Lung (tissue), 12 donors: ENCODE results near the gene NRIP3. TPM values are rescaled to one million over a fixed set of nuclear protein-coding genes. Genes with fewer than 3 reads are reported as not detected.

Source experiments
- ATAC-seq: fragments of 200-7000 bp; cut with Tn5 transposase; one replicate; pipeline ENCODE4 v1.9.1; 2020; ENCODE audit warnings: moderate number of reproducible peaks; ENCODE audit not compliant: insufficient read depth, low FRiP score
- DNase-seq, 3 donors: peaks; one replicate each; pipeline ENCODE4 v3.0.0-alpha.2; 2013 to 2017
- H3K27ac ChIP-seq, 2 donors: one replicate each; pipeline ENCODE4 v1.5.1; 2013; ENCODE audit warnings: mild to moderate bottlenecking in 2 of 2, moderate library complexity in 2 of 2, control low read depth in 1 of 2, inconsistent platforms in 1 of 2, low read depth in 1 of 2, low read length in 1 of 2
- H3K27me3 ChIP-seq, 3 donors: one replicate each; pipeline ENCODE4 v1.5.1; 2013; ENCODE audit warnings: low read length in 2 of 3; ENCODE audit not compliant: control insufficient read depth in 3 of 3, insufficient read depth in 3 of 3
- H3K36me3 ChIP-seq, 4 donors: one replicate each; pipeline ENCODE4 v1.5.1; 2013; ENCODE audit warnings: low read length in 4 of 4, mild to moderate bottlenecking in 1 of 4, moderate library complexity in 1 of 4; ENCODE audit not compliant: control insufficient read depth in 4 of 4, insufficient read depth in 4 of 4
- H3K4me1 ChIP-seq, 5 donors: one replicate each; pipeline ENCODE4 v1.5.1; 2013; ENCODE audit warnings: low read length in 5 of 5, mild to moderate bottlenecking in 2 of 5, moderate library complexity in 1 of 5; ENCODE audit not compliant: control insufficient read depth in 5 of 5, insufficient read depth in 5 of 5
- H3K4me3 ChIP-seq: one replicate; pipeline ENCODE4 v1.5.1; 2013; ENCODE audit warnings: mild to moderate bottlenecking, control low read depth, moderate library complexity
- H3K9ac ChIP-seq, 2 donors: one replicate each; pipeline ENCODE4 v1.5.1; 2013; ENCODE audit warnings: low read length in 2 of 2, control low read depth in 1 of 2; ENCODE audit not compliant: insufficient read depth in 1 of 2
- H3K9me3 ChIP-seq, 4 donors: one replicate each; pipeline ENCODE4 v1.5.1; 2013; ENCODE audit warnings: low read length in 3 of 4, mild to moderate bottlenecking in 1 of 4, moderate library complexity in 1 of 4; ENCODE audit not compliant: control insufficient read depth in 4 of 4, insufficient read depth in 3 of 4
- WGBS, 2 donors: extraction: QIAGEN DNeasy Blood & Tissue Kit; methylation state at CpG; one replicate each; pipeline ENCODE4 v1.1.7; 2013; 5-methylcytosine and 5-hydroxymethylcytosine counted together
- polyA plus RNA-seq, 2 donors: library from polyadenylated mRNA; stranded (reverse); fragments of 200-250 nt; gene quantifications; one replicate each; pipeline ENCODE4 v1.2.1, GENCODE V29; 2013
- total RNA-seq, 2 donors: library from RNA; depleted of rRNA in 1 of 2; stranded (reverse); fragments of >200 nt in 1 of 2; gene quantifications; one replicate each; pipeline ENCODE4 v1.2.1, GENCODE V29; 2014 to 2021
- TF ChIP-seq, protein P1 (sequence below): IDR thresholded peaks from 2 replicates; pipeline ENCODE4 v1.5.1; 2012; ENCODE audit warnings: mild to moderate bottlenecking; ENCODE audit errors: control extremely low read depth, extremely low read depth
- donor health status: control.
- donor health status: control.
- donor health status: Bipolar disorder and iron deficiency.
- donor health status: healthy.
- donor health status: DM: yes; HTN: yes; CAD: no.

Gene NRIP3
- total and polyA plus RNA-seq, 4 donors = 0.28 to 2.2 (median 1.9) TPM

DNA sequence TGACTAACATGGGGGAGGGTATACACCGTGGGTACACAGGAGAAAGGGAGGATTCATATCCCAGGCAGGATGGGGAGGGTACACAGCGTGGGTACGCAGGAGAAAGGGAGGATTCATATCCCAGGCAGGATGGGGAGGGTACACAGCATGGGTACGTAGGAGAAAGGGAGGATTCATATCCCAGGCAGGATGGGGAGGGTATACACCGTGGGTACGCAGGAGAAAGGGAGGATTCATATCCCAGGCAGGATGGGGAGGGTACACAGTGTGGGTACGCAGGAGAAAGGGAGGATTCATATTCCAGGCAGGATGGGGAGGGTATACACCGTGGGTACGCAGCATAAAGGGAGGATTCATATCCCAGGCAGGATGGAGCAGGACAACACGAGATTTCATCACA lies 36.6 kb upstream of the NRIP3 start:
- Histone ChIP-seq H3K4me3 (no peak overlapping the region), H3K27ac (no peak overlapping the region), H3K36me3 (peaks cover 0 to 3% (median 0%) of the 10 kb centered on the region in 4 donors), H3K9ac (no peak overlapping the region), H3K9me3 (no peaks in the 10 kb centered on the region), H3K4me1 (peaks cover 0 to 28% (median 3%) of the 10 kb centered on the region in 5 donors), H3K27me3 (no peaks in the 10 kb centered on the region)
- no peak for DNase-seq
- ATAC-seq = no peak
- TF ChIP-seq, protein P1, sequence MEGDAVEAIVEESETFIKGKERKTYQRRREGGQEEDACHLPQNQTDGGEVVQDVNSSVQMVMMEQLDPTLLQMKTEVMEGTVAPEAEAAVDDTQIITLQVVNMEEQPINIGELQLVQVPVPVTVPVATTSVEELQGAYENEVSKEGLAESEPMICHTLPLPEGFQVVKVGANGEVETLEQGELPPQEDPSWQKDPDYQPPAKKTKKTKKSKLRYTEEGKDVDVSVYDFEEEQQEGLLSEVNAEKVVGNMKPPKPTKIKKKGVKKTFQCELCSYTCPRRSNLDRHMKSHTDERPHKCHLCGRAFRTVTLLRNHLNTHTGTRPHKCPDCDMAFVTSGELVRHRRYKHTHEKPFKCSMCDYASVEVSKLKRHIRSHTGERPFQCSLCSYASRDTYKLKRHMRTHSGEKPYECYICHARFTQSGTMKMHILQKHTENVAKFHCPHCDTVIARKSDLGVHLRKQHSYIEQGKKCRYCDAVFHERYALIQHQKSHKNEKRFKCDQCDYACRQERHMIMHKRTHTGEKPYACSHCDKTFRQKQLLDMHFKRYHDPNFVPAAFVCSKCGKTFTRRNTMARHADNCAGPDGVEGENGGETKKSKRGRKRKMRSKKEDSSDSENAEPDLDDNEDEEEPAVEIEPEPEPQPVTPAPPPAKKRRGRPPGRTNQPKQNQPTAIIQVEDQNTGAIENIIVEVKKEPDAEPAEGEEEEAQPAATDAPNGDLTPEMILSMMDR = no peak
- WGBS, 2 donors = 95% methylated on average over 10 of the region's 10 CpGs

DNA sequence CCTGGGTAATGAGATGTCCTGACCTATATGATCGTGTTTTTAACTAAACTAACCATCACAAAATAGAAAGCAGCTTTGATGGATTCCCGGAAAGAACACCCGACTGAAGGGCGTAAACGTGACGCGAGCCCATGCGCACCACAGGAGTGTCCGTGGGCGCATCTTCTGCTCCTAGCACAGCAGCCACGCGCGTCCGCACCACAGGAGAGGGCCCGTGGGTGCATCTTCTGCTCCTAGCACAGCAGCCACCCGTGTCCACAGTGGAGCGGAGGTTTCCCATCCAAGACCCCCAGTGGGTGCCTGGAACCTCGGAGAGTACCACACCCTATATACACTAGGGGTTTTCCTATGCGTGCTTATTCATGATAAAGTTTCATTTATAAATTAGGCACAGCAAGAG lies 36.1 kb upstream of the NRIP3 start:
- Histone ChIP-seq H3K4me1 (peaks cover 0 to 33% (median 4%) of the 10 kb centered on the region in 5 donors), H3K9me3 (no peaks in the 10 kb centered on the region), H3K27me3 (no peaks in the 10 kb centered on the region), H3K27ac (no peak overlapping the region), H3K9ac (no peak overlapping the region), H3K4me3 (no peak overlapping the region), H3K36me3 (peaks cover 0 to 3% (median 0%) of the 10 kb centered on the region in 4 donors)
- DNase-seq (no peak), ATAC-seq (no peak)
- TF ChIP-seq, protein P1 = no peak
- 97 to 99% methylated on average over 19 of the region's 19 CpGs for WGBS, 2 donors

DNA sequence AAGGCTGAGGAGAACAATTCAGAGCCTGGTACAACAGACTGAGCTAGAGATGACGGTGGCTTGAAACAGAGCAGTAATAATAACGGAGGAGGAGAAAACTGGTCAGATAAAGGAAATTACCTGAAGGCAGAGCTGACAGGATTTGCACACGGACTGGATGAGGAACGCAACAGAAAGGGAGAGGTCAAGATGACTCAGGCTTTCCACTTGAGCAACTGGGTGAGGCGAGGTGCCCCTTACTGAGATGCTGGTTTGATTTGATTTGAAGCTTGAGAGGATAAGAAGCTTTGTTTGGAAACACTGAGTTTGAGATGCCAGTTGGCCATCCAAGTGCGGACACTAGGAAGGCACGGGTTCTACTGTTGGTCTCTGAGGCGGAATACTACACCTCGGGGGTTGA lies 35.4 kb upstream of the NRIP3 start:
- Histone ChIP-seq H3K27ac (peak overlapping the region in 1 of 2 donors; percentile 37), H3K9me3 (no peaks in the 10 kb centered on the region), H3K36me3 (peaks cover 0 to 3% (median 0%) of the 10 kb centered on the region in 4 donors), H3K9ac (no peak overlapping the region), H3K27me3 (no peaks in the 10 kb centered on the region), H3K4me1 (peaks cover 0 to 33% (median 7%) of the 10 kb centered on the region in 5 donors), H3K4me3 (no peak overlapping the region)
- no peak for DNase-seq
- no peak for ATAC-seq
- TF ChIP-seq, protein P1 = no peak
- WGBS, 2 donors = 79 to 88% methylated on average over 9 of the region's 9 CpGs

DNA sequence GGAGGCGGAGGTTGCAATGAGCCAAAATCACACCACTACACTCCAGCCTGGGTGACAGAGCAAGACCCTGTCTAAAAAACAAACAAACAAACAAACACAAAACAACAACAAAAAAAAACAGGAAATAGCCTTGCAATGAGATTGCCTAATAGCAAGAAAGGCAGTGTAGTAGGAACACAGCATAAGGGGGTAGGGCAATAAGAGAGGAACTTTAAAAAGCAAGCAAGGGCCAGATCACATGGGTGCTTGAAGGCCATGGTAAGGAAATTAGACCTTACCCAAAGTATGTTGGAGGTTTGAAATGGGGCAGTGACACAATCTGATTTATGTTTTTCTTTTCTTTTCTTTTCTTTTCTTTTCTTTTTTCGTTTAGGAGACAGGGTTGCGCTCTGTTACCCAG lies 34.7 kb upstream of the NRIP3 start:
- TF ChIP-seq, protein P1 = no peak
- H3K27me3 ChIP-seq = no peaks in the 10 kb centered on the region
- H3K9ac ChIP-seq = no peak overlapping the region
- no peaks in the 10 kb centered on the region for H3K9me3 ChIP-seq
- no peak overlapping the region for H3K27ac ChIP-seq
- WGBS, 2 donors = 93 to 97% methylated on average over 3 of the region's 3 CpGs
- no peak overlapping the region for H3K4me3 ChIP-seq
- H3K36me3 ChIP-seq = peaks cover 0 to 3% (median 0%) of the 10 kb centered on the region in 4 donors
- H3K4me1 ChIP-seq = peaks cover 0 to 33% (median 7%) of the 10 kb centered on the region in 5 donors
- DNase-seq (no peak), ATAC-seq (no peak)
